Fibroblast of pulmonary artery (primary cell): ENCODE measurements around the gene IRF2BP1.
A peak's percentile ranks its signal among the peaks of the same experiment; 100 is the strongest.

Experiments
- DNase-seq: peaks from one replicate; pipeline ENCODE4 v3.0.0-alpha.2; 2010; ENCODE audit warnings: low read depth
- H3K4me3 ChIP-seq: replicated peaks from 2 replicates; pipeline ENCODE4 v1.5.1; 2011; ENCODE audit warnings: low read depth, mild to moderate bottlenecking, control low read depth, low read length, moderate library complexity
- CTCF ChIP-seq: IDR thresholded peaks from 2 replicates; pipeline ENCODE4 v1.5.1; 2011; ENCODE audit warnings: mild to moderate bottlenecking, control low read depth, low read length, inconsistent platforms; ENCODE audit errors: missing control alignments

Gene IRF2BP1

GRCh38 chr19:45863840-45864628 is 21.9 kb downstream of the IRF2BP1 start, which contains the start of gene FOXA3:
Gene FOXA3 (plus strand): TSS chr19:45864326. CDS start chr19:45864457, 131 bp downstream.
- peak; percentile 25 for DNase-seq
- TF ChIP-seq CTCF, result peak; percentile 28
- H3K4me3 ChIP-seq, result peak within 1 kb of the TSS; percentile 67

- TF ChIP-seq CTCF, result no peak
- no peak for DNase-seq
- peak overlapping the region; percentile 67 for H3K4me3 ChIP-seq
These were observed 22.6 kb downstream of the IRF2BP1 start for GRCh38 chr19:45863335-45863839.

GRCh38 chr19:45862564-45863334 is 23.2 kb downstream of the IRF2BP1 start, which contains the start of gene SYMPK:
Gene SYMPK (minus strand): TSS chr19:45863147. CDS start chr19:45854495, 8,652 bp downstream.
- H3K4me3 ChIP-seq, result peak within 1 kb of the TSS; percentile 67
- DNase-seq, result peak; percentile 98
- TF ChIP-seq CTCF, result no peak

GRCh38 chr19:45862271-45862563 is 23.7 kb downstream of the IRF2BP1 start:
- DNase-seq, result no peak
- no peak for TF ChIP-seq CTCF
- peak overlapping the region; percentile 67 for H3K4me3 ChIP-seq

GRCh38 chr19:45860359-45861259 is 25.3 kb downstream of the IRF2BP1 start:
- no peak for DNase-seq
- H3K4me3 ChIP-seq, result no peak overlapping the region
- no peak for TF ChIP-seq CTCF

GRCh38 chr19:45854167-45854778 is 31.7 kb downstream of the IRF2BP1 start:
- TF ChIP-seq CTCF, result no peak
- no peak overlapping the region for H3K4me3 ChIP-seq
- DNase-seq, result no peak
